Brain pericyte (primary cell): ENCODE data around the gene RYR1.
"Not testable (repeated sequence)": the region's sequence is repeated elsewhere in the genome, so short reads cannot be mapped to it uniquely, and the experiment has no call there.

ENCODE experiments used
- DNase-seq: peaks from one replicate; pipeline ENCODE4 v3.0.0-alpha.2; 2012; ENCODE audit warnings: low read depth, low spot score

Gene RYR1

DNA sequence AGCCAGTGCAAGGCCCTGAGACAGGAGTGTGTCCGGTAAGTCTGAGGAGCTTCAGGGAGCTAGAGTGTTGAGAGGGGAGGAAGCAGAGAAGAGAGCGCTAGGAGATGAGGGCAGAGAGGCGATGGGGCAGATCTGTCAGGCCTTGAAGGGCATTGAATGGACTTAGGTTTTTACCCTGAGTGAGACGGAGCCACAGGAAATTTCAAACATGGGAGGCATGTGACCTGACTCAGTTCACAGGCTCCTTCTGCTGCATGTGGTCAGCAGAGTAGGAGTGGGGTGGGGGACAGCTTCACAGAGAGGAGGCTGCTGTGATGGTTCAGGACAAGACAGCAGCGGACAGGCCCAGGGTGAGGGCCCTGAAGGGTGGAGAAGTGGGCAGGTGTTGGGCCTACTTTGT, 33.1 kb upstream of the RYR1 start:
- DNase-seq: no peak

- no peak for DNase-seq
Measured at GRCh38 chr19:38401148-38401547, 32.3 kb upstream of the RYR1 start.

- DNase-seq: no peak
Measured at GRCh38 chr19:38402623-38402966, 30.9 kb upstream of the RYR1 start.

GRCh38 chr19:38402967-38403674, 30.4 kb upstream of the RYR1 start, which contains the start of gene FAM98C:
FAM98C (plus strand) TSS chr19:38403093; CDS start chr19:38403154, 61 bp downstream.
- peak; percentile 88 for DNase-seq

DNA sequence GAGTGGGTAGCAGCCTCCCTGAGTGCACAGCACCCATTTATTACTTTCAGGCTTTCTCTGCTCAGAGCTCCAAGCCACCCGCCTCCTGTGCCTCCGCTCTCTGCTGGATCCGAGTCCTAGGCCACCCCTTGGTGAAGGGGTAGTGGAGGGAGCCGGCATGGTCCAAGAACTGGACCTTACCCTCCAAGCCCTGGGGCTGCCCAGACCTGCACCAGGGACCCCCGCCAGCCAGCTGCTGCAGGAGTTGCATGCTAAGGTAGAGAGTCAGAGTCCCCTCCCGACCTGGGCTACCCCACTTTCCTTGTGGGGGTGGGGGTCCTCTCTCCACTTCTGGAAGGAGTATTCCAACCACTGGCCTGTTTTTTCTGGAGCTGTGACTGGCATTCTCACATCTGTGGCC, 28.6 kb upstream of the RYR1 start:
- DNase-seq: no peak

DNA sequence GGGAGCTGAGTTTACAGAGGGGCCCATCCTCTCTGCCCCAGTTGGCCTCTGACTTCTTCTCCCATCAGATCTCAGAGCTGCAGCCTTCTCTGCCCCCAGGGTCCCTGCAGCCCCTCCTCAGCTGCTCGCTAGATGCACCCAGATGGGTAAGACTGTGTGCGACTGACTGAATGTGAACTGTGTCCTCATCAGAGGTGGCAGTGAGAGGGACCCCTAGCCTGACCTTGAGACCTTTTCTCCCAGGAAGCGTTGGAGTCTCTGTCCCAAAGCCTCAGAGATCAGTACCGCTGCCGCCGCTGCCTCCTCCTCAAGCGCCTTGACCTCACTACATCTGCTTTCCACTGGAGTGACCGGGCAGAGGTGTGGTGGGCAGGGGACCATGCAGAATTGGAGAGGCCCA, 28.2 kb upstream of the RYR1 start:
- no peak for DNase-seq

- no peak for DNase-seq
Measured at GRCh38 chr19:38409631-38410133, 23.8 kb upstream of the RYR1 start.

DNA sequence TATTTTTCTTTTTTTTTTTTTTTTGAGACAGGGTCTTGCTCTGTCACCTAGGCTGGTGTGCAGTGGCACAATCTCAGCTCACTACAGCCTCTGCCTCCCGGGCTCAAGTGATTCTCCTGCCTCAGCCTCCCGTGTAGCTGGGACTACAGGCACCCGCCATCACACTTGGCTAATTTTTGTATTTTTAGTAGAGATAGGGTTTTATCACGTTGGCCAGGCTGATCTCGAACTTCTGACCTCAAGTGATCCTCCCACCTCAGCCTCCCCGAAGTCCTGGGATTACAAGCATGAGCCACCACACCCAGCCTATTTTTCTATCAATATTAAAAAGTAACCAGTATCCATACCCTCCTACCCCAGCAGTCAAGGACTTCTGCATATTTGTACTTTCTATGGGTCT, 23.1 kb upstream of the RYR1 start:
- DNase-seq: not testable (repeated sequence)

GRCh38 chr19:38411041-38411712, 22.3 kb upstream of the RYR1 start:
- DNase-seq: no peak

DNA sequence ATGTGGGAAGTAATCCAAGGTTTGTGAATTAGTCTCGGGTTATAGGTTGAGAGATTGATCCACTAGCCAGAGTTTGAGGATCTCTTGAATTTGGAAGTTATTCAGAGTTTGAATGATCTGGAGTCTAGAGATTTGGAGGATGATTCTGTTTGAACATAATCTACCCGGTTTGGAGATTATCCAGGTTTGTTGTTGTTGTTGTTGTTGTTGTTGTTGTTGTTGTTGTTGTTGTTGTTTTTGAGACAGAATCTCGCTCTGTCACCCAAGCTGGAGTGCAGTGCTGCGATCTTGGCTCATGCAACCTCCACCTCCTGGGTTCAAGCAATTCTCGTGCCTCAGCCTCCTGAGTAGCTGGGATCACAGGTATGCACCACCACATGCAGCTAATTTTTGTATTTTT, 21.6 kb upstream of the RYR1 start:
- DNase-seq: not testable (repeated sequence)

- DNase-seq: no peak
Measured at GRCh38 chr19:38412491-38412890, 21.0 kb upstream of the RYR1 start.

GRCh38 chr19:38412961-38413360, 20.5 kb upstream of the RYR1 start:
- DNase-seq: no peak

DNA sequence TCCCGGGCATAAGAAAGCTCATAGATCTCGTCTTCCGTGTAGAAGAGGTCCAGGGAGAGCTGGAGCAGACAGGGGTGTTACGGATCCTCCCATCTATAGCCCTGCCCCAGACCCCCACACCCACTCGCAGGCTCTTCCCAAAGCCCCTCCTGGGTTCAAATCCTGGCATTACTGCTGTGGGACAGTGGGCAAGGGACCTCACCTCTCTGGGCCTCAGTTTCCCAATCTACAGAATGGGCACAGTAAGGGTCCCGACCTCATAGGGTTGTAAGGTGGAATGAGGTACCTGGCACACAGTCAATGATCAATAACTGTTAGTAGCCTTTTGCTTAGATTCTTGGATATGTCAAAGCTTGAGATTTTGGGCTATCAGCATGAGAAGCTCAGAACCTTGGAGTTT, 20.1 kb upstream of the RYR1 start:
- no peak for DNase-seq

DNA sequence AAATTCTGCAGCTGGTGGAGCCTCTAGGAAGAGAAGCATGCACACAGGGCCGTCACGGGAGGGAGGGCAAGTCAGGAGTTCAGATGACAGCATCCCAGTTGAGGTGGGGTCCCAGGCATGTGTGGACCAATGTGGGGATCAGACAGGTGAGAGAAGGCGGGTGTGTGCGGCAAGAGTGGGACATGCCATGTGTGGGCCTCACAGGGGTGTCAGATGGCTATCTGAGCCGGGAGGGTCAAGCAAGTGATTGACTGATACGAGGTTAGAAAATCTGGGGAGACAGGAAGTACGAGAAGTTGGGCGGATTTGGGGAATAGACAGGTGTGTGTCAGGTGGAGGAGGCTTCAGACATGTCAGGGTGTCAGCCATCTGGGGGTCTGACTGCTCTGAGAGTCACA, 16.3 kb upstream of the RYR1 start:
- DNase-seq: no peak

- no peak for DNase-seq
Measured at GRCh38 chr19:38417544-38418506, 15.7 kb upstream of the RYR1 start.

DNA sequence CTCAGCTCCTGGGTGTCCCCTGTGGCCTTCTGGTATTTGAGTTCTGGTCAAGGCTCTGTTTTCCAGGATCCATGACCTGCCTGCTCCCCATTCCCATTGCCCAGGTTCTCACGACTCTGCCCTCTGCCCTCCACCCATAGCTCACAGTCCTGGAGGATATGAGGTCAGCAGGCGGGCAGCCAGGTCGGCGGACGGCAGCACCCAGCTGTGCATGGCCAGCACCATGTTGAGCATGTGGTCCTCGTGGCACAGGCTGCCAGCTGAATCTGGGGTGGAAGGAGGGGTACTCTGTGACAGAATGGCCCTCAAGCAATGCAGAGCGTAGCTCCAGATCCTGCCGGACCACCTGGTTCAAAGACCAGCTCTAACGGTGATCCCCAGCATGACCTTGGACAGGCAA, 12.6 kb upstream of the RYR1 start:
- no peak for DNase-seq

DNA sequence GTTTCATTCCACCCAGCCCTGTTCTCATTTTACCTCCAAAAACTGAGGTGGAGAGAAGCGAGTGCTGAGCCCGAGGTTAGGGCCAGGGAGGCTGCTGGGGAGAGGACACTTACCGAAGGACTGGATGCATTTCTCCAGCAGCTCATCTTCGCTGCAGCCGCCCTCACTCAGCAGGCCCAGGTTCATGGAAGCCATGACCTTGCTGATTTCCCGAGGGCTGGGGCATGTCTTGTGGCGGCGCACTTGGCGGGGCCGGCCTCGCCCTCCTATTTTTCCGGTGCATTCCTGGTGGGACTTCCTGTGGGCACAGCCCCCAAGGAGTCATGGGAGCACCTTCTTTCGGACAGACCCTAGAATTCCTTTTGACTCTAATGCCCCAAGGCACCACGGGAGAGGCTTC, 11.6 kb upstream of the RYR1 start:
- DNase-seq: no peak

DNA sequence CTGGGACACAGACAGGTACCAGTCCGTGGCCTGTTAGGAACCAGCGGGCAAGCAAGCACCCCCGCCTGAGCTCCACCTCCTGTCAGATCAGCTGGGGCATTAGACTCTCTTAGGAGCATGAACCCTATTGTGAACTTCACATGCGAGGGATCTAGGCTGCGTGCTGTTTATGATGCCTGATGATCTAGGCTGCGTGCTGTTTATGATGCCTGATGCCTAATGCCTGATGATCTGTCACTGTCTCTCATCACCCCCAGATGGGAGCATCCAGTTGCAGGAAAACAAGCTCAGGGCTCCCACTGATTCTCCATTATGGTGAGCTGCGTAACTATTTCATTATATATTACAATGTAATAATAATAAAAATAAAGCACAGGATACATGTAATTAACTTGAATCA, 11.1 kb upstream of the RYR1 start:
- no peak for DNase-seq

GRCh38 chr19:38424272-38424671, 9.2 kb upstream of the RYR1 start:
- no peak for DNase-seq

GRCh38 chr19:38425222-38425809, 8.2 kb upstream of the RYR1 start:
- DNase-seq: no peak

DNA sequence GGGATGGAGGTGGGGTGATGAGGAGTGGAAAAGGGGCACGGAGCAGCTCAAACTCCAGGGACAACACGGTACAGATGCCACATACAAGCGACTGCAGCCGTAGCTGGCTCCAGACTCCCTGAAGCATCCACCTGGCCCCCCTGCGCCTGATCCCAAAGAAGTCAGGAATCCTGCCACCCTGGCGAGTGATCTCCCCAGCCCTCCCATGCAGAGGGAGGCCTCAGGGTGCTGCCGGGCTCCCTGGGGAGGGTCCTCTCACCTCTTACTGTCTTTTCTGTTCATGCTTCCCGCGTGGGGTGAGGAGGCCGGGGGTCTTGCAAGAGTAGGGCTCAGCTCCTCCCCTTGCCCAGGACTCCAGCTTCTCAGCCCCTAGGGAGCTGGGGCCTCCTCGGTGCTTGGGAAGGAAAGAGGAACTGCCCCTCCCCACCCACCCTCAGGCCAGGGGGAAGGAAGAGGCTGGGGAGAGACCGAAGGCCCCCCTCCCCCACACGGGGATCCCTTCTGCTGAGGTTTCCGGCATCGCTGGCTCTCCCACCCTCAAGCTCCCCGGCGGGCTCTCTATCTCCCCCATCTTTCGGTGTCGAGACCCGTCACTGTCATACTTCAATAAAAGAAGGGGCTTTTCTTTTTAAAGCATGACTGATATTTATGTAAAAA, 7.6 kb upstream of the RYR1 start, which contains the start of gene RASGRP4:
TSS of gene RASGRP4 (minus strand) at position 410 of the 657 bp plus-strand sequence. CDS start at position 282, 128 bp downstream.
- no peak for DNase-seq
